Right forelimb (tissue), 1 donor: ENCODE results near the gene ZFPM1.
"Not testable (repeated sequence)": the region's sequence is repeated elsewhere in the genome, so short reads cannot be mapped to it uniquely, and the experiment has no call there.

Source experiments
- DNase-seq: peaks from one replicate; pipeline ENCODE4 v3.0.0-alpha.2; 2018

ZFPM1 gene

GRCh38 chr16:88467541-88467944, 14.5 kb downstream of the ZFPM1 start:
- DNase-seq, result no peak

GRCh38 chr16:88468275-88469129, 15.4 kb downstream of the ZFPM1 start:
- no peak for DNase-seq

GRCh38 chr16:88469615-88470395, 16.7 kb downstream of the ZFPM1 start:
- no peak for DNase-seq

- not testable (repeated sequence) for DNase-seq
These were observed 17.3 kb downstream of the ZFPM1 start for GRCh38 chr16:88470396-88470680.

GRCh38 chr16:88470696-88471095, 17.6 kb downstream of the ZFPM1 start:
- not testable (repeated sequence) for DNase-seq

GRCh38 chr16:88471115-88471514, 18.0 kb downstream of the ZFPM1 start:
- no peak for DNase-seq

GRCh38 chr16:88471575-88471974, 18.5 kb downstream of the ZFPM1 start:
- no peak for DNase-seq

GRCh38 chr16:88472069-88472468, 19.0 kb downstream of the ZFPM1 start:
- DNase-seq, result no peak

GRCh38 chr16:88472637-88473205, 19.6 kb downstream of the ZFPM1 start:
- no peak for DNase-seq

- DNase-seq, result no peak
These were observed 20.8 kb downstream of the ZFPM1 start for GRCh38 chr16:88473666-88474534.

GRCh38 chr16:88475037-88475436, 22.0 kb downstream of the ZFPM1 start:
- DNase-seq, result no peak

- no peak for DNase-seq
These were observed 23.1 kb downstream of the ZFPM1 start for GRCh38 chr16:88476203-88476602.

- DNase-seq, result no peak
These were observed 23.8 kb downstream of the ZFPM1 start for GRCh38 chr16:88476817-88477397.

GRCh38 chr16:88477631-88478519, 24.8 kb downstream of the ZFPM1 start:
- DNase-seq, result no peak

- no peak for DNase-seq
These were observed 26.1 kb downstream of the ZFPM1 start for GRCh38 chr16:88478889-88479792.

GRCh38 chr16:88479793-88480760, 27.0 kb downstream of the ZFPM1 start:
- no peak for DNase-seq

- no peak for DNase-seq
These were observed 27.7 kb downstream of the ZFPM1 start for GRCh38 chr16:88480829-88481228.

- no peak for DNase-seq
These were observed 28.8 kb downstream of the ZFPM1 start for GRCh38 chr16:88481851-88482250.
